Skin epidermis (tissue), 12 donors: ENCODE measurements around the gene BAG5.
"Not testable (repeated sequence)": the region's sequence is repeated elsewhere in the genome, so short reads cannot be mapped to it uniquely, and the experiment has no call there.

Experiments
- H3K27ac ChIP-seq, 21 experiments: fragments of 200-600 bp; sonication (generic) in 11 of 21; one replicate each; pipeline ENCODE4 v1.5.0; 2020; ENCODE audit warnings: mild to moderate bottlenecking in 3 of 21, inconsistent platforms in 2 of 21, moderate library complexity in 2 of 21
- H3K4me3 ChIP-seq, 7 experiments: fragments of 200-600 bp; sonication (generic) in 2 of 7; one replicate each; pipeline ENCODE4 v1.5.0; 2020; ENCODE audit warnings: inconsistent platforms in 2 of 7, mild to moderate bottlenecking in 2 of 7, moderate library complexity in 1 of 7

The BAG5 gene, protein sequence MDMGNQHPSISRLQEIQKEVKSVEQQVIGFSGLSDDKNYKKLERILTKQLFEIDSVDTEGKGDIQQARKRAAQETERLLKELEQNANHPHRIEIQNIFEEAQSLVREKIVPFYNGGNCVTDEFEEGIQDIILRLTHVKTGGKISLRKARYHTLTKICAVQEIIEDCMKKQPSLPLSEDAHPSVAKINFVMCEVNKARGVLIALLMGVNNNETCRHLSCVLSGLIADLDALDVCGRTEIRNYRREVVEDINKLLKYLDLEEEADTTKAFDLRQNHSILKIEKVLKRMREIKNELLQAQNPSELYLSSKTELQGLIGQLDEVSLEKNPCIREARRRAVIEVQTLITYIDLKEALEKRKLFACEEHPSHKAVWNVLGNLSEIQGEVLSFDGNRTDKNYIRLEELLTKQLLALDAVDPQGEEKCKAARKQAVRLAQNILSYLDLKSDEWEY

GRCh38 chr14:103562429-103563225, at the start of gene BAG5, which contains the start of gene COA8:
TSS of gene BAG5 (minus strand) at chr14:103562657. CDS start at chr14:103561164, 1,493 bp downstream.
TSS of gene COA8 (plus strand) at chr14:103562960. CDS start at chr14:103563002, 42 bp downstream.
- Histone ChIP-seq H3K4me3 (peak within 1 kb of the TSS; percentile 78 to 99 (median 97)), H3K27ac (peak within 1 kb of the TSS; percentile 92 to 99 (median 96))

DNA sequence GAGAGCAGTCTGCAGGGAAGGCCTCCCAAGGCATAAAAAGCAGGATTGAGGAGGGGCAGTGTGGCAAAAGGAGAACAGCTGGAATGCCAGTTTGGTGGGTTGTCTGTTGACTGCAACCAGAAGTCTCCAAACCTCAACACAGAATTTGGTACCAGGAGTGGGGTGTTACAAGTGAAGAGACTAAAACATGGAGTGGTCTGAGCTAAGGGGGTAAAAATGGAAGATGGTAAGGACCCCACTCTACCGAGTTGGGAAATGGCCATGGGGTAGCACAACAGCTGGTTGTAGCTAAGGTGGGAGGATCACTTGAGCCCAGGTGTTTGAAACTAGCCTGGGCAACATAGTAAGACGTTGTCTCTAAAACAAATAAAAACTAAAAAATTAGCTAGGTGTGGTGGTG, 48.8 kb upstream of the BAG5 start:
- H3K27ac ChIP-seq: no peak overlapping the region
- no peak overlapping the region for H3K4me3 ChIP-seq

GRCh38 chr14:103609081-103609480, 46.6 kb upstream of the BAG5 start:
- not testable (repeated sequence) for H3K4me3 ChIP-seq, H3K27ac ChIP-seq

- Histone ChIP-seq H3K27ac (peak overlapping the region in 1 of 21 experiments; percentile 17), H3K4me3 (peak overlapping the region in 2 of 7 experiments; percentile 2 to 15)
These were observed 45.4 kb upstream of the BAG5 start for GRCh38 chr14:103607822-103608221.

- Histone ChIP-seq H3K27ac (peak overlapping the region in 2 of 21 experiments; percentile 1 to 44), H3K4me3 (peak overlapping the region in 5 of 7 experiments; percentile 0 to 16 (median 9))
These were observed 44.7 kb upstream of the BAG5 start for GRCh38 chr14:103606963-103607668.

- Histone ChIP-seq H3K27ac (no peak overlapping the region), H3K4me3 (no peak overlapping the region)
These were observed 42.2 kb upstream of the BAG5 start for GRCh38 chr14:103604620-103605019.

- Histone ChIP-seq H3K27ac (no peak overlapping the region), H3K4me3 (no peak overlapping the region)
These were observed 38.0 kb upstream of the BAG5 start for GRCh38 chr14:103600503-103600902.

GRCh38 chr14:103597623-103598377, 35.3 kb upstream of the BAG5 start:
- peak overlapping the region in 1 of 21 experiments; percentile 26 for H3K27ac ChIP-seq
- H3K4me3 ChIP-seq: no peak overlapping the region

GRCh38 chr14:103594265-103594664, 31.8 kb upstream of the BAG5 start:
- Histone ChIP-seq H3K4me3 (no peak overlapping the region), H3K27ac (peak overlapping the region in 10 of 21 experiments; percentile 3 to 71 (median 26))

- Histone ChIP-seq H3K4me3 (no peak overlapping the region), H3K27ac (peak overlapping the region in 9 of 21 experiments; percentile 3 to 71 (median 35))
These were observed 31.1 kb upstream of the BAG5 start for GRCh38 chr14:103593577-103593976.

- Histone ChIP-seq H3K27ac (no peak overlapping the region), H3K4me3 (no peak overlapping the region)
These were observed 22.0 kb upstream of the BAG5 start for GRCh38 chr14:103584326-103584915.

DNA sequence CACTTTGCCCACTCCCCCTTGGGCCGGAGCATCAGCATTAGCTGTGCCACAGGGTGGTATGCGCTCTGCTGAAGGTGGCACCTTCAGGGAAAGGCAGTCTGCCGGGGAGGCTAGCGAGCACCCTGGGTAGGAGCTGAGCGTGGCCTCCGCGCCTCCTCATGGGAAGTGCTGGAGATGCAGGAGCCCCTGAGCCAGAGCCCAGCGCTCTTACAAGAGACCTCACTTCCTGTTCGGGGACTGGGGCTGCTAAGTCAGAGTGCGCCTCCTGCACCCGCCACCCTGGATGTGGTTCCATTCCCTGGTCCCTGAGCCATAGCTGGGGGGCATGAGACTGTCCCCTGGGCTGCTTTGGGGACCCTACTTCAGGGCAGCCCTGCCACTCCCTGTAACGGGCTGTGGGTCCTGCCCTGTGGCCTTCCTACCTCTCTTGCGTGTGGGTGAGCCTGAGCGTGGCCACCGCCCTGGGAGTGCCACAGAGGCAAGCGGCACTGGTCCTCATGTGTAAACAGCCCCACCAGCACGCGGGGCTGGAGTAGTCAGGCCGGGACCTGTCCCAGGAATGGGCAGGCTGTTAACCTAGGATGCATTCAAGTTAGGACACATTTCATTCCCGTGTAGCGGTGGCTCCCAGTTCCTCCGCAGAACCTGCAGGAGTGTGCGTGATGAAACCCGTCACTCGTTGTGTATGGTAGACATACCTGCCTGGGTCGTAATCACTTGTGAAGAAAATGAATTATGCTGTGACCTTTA, 19.7 kb upstream of the BAG5 start:
- H3K4me3 ChIP-seq: no peak overlapping the region
- peak overlapping the region in 9 of 21 experiments; percentile 18 to 76 (median 58) for H3K27ac ChIP-seq

DNA sequence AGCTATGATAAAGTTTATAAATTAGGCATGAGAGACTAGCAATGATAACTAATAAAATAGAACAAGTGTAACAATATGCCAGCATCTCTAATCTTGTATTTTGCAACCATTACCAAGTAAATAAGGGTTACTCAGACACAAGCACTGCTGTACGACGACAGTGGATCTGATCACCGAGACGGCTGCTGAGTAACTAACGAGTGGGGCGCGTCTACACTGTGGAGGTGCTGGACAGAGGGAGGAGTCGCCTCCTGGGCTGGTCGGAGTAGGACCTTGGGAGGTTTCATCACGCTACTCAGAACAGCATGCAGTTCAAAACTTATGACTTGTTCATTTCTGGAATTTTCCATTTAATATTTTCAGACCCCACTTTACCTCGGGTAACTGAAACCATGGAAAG, 18.7 kb upstream of the BAG5 start:
- no peak overlapping the region for H3K4me3 ChIP-seq
- peak overlapping the region in 1 of 21 experiments; percentile 71 for H3K27ac ChIP-seq

GRCh38 chr14:103578401-103579075, 16.1 kb upstream of the BAG5 start:
- Histone ChIP-seq H3K27ac (no peak overlapping the region), H3K4me3 (no peak overlapping the region)

DNA sequence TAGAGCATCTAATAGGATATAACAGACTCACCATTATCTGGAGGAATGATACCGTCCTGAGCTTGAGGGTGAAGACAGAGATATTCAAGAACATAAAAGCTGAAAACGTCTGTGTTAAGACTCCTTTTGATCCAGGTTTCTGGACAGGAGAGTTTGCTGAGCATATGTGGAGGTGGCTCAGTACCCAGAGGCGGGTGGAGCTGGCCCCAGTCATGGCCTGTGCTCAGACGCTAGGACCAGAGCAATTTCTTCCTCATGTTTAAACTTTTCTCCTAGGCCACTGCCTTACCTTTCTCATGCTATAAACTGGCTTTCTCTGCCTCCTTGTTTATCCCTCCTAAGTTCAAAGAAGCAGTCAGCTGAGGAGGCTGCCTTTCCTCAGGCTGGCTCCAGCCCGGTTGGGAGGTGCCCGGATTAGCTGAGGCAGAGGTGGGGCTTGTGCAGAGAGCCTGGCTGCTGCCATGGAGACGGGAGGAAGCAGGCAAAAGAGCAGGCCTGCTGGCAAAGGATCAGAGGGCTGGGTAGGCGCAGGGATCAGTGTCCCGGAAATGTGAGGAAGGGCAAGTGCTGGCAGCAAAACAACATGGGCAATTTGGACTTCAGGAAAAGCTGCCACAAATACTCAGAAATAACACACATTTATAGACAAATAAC, 14.0 kb upstream of the BAG5 start:
- peak overlapping the region in 18 of 21 experiments; percentile 4 to 84 (median 58) for H3K27ac ChIP-seq
- no peak overlapping the region for H3K4me3 ChIP-seq

DNA sequence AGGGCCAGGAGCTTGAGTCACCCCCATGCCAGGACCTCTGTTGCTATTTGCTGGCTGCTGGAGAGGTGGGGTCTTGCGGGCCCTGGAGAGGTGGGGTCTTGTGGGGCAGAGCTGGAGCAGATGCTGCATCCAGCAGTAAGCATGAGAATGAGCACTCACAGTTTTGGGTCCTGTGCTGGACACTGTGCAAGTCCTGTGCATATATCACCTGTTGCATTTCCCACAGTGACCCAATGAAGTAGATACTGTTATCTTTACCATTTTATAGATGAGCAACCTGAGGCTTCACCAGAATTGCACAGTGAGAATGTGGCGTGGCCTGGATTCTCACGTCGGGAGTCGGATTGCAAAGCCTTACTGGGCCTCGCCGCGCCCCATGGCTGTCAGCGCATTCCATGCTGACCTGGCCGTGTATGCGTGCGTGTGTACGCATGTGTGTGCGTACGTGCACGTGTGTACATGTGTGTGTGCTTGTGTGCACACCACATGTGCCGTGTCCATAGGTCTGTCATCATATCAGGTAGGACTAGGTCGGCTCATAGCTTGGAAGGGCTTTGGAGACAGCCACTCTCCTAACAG, 12.3 kb upstream of the BAG5 start:
- peak overlapping the region in 2 of 21 experiments; percentile 0 to 70 for H3K27ac ChIP-seq
- no peak overlapping the region for H3K4me3 ChIP-seq

- H3K27ac ChIP-seq: peak overlapping the region in 1 of 21 experiments; percentile 42
These were observed 11.6 kb upstream of the BAG5 start for GRCh38 chr14:103574104-103574503.

More at GRCh38 chr14:103574104-103574503, 11.6 kb upstream of the BAG5 start:
- H3K4me3 ChIP-seq: no peak overlapping the region
